Activated naive CD4-positive, alpha-beta T cell treated with Interleukin-2 at 50 U/mL for 16 hours (primary cell): ENCODE measurements around the gene NCAPH2.

ENCODE experiments used
- DNase-seq: peaks from one replicate; pipeline ENCODE4 v3.0.0-alpha.2; 2020

The NCAPH2 gene

GRCh38 chr22:50474710-50475651 is 33.0 kb upstream of the NCAPH2 start, which contains the start of gene SBF1:
TSS of gene SBF1 (minus strand) at chr22:50475035. CDS start at chr22:50474840, 195 bp downstream.
- peak; percentile 92 for DNase-seq

- no peak for DNase-seq
Observed at GRCh38 chr22:50475652-50476002, 32.4 kb upstream of the NCAPH2 start.

- no peak for DNase-seq
Observed at GRCh38 chr22:50476868-50477267, 31.2 kb upstream of the NCAPH2 start.

GRCh38 chr22:50477923-50478322 is 30.1 kb upstream of the NCAPH2 start:
- DNase-seq, result no peak

- DNase-seq, result no peak
Observed at GRCh38 chr22:50479721-50480120, 28.3 kb upstream of the NCAPH2 start.

GRCh38 chr22:50481045-50481439 is 27.0 kb upstream of the NCAPH2 start:
- DNase-seq, result no peak

GRCh38 chr22:50481440-50482106 is 26.5 kb upstream of the NCAPH2 start, which contains the start of gene ADM2:
TSS of gene ADM2 (plus strand) at chr22:50481543. CDS start at chr22:50481848, 305 bp downstream.
- peak; percentile 72 for DNase-seq

- no peak for DNase-seq
Observed at GRCh38 chr22:50482107-50483074, 25.6 kb upstream of the NCAPH2 start.

- DNase-seq, result no peak
Observed at GRCh38 chr22:50483106-50483505, 24.9 kb upstream of the NCAPH2 start.

GRCh38 chr22:50483556-50483955 is 24.5 kb upstream of the NCAPH2 start:
- DNase-seq, result no peak

GRCh38 chr22:50483977-50484853 is 23.8 kb upstream of the NCAPH2 start:
- no peak for DNase-seq

- DNase-seq, result no peak
Observed at GRCh38 chr22:50485221-50486131, 22.5 kb upstream of the NCAPH2 start.

GRCh38 chr22:50486561-50487289 is 21.3 kb upstream of the NCAPH2 start, which contains the start of gene MIOX:
TSS of gene MIOX (plus strand) at chr22:50486859. CDS start at chr22:50486898, 39 bp downstream.
- DNase-seq, result no peak

- no peak for DNase-seq
Observed at GRCh38 chr22:50487290-50488005, 20.6 kb upstream of the NCAPH2 start.

- no peak for DNase-seq
Observed at GRCh38 chr22:50488006-50488677, 19.9 kb upstream of the NCAPH2 start.

- DNase-seq, result no peak
Observed at GRCh38 chr22:50488886-50489285, 19.1 kb upstream of the NCAPH2 start.

GRCh38 chr22:50489363-50490243 is 18.4 kb upstream of the NCAPH2 start:
- no peak for DNase-seq
